ENCODE results near the gene PRUNE1. TPM values are rescaled to one million over a fixed set of nuclear protein-coding genes. Genes with fewer than 3 reads are reported as not detected.
A peak's percentile ranks its signal among the peaks of the same experiment; 100 is the strongest.

PRUNE1 gene
- total RNA-seq, 2 donors from 2014 or later: 18.1 to 20.1 TPM

GRCh38 chr1:151050051-151050688, 41.9 kb downstream of the PRUNE1 start:
- H3K27me3 Mint-ChIP-seq (ENCODE audit: low read depth): no peaks in the 10 kb centered on the region
- peaks cover 9 to 21% of the 10 kb centered on the region in 2 donors for H3K36me3 Mint-ChIP-seq (ENCODE audit: insufficient read depth in 2 of 2)
- H3K27ac Mint-ChIP-seq: peak overlapping the region; percentile 14
- peaks cover 0 to 2% of the 10 kb centered on the region in 2 donors for H3K9me3 Mint-ChIP-seq
- H3K4me3 Mint-ChIP-seq: peak overlapping the region in 1 of 2 donors; percentile 46
- no peak for ATAC-seq (replicated peaks in 1 of 2)
- DNase-seq: no peak
- H3K4me1 Mint-ChIP-seq (ENCODE audit: low read depth): peaks cover 31% of the 10 kb centered on the region

- H3K36me3 Mint-ChIP-seq (ENCODE audit: insufficient read depth in 2 of 2): peaks cover 9 to 29% of the 10 kb centered on the region in 2 donors
- no peaks in the 10 kb centered on the region for H3K27me3 Mint-ChIP-seq (ENCODE audit: low read depth)
- no peak for DNase-seq
- ATAC-seq (replicated peaks in 1 of 2): no peak
- H3K4me1 Mint-ChIP-seq (ENCODE audit: low read depth): peaks cover 42% of the 10 kb centered on the region
- peak overlapping the region; percentile 68 for H3K27ac Mint-ChIP-seq
- H3K4me3 Mint-ChIP-seq: no peak overlapping the region
- H3K9me3 Mint-ChIP-seq: peaks cover 0 to 2% of the 10 kb centered on the region in 2 donors
Measured at GRCh38 chr1:151051356-151052009, 43.2 kb downstream of the PRUNE1 start.

DNA sequence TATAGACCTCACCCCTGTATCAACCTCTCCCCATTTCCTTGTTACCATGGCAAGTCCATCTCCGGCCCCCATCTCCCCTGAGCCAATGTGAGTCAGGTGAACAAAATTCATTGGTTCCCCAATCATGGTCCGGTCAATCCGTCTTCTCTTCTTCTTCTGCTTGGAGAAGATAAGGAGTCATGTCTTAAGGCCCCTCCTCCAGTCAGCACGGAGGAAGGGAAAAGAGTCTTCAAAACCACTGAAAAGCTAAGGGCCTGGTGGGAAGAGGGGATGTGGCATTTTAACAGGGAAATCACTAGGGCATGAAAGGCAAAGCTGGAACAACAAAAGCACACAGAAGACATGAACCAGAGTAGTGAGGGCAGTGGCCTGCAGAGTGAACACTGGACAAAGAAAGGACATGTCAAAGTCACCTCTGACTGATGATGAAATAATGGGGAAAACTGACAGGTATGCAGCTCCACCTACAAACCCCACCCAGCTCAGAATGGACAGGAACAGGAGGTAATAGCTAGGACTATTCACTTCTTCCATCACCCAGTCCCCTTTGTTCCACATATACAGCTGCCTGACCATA, 46.8 kb downstream of the PRUNE1 start:
- Mint-ChIP-seq H3K27me3 (ENCODE audit: low read depth) (no peaks in the 10 kb centered on the region), H3K9me3 (peaks cover 0 to 2% of the 10 kb centered on the region in 2 donors), H3K4me1 (ENCODE audit: low read depth) (peaks cover 41% of the 10 kb centered on the region), H3K27ac (peak overlapping the region; percentile 90), H3K36me3 (ENCODE audit: insufficient read depth in 2 of 2) (peaks cover 22 to 53% of the 10 kb centered on the region in 2 donors), H3K4me3 (peak overlapping the region; percentile 87 to 99)
- ATAC-seq (replicated peaks in 1 of 2): no peak
- no peak for DNase-seq

- ATAC-seq (replicated peaks in 1 of 2) (no peak), DNase-seq (no peak)
- H3K36me3 Mint-ChIP-seq (ENCODE audit: insufficient read depth in 2 of 2): peaks cover 22 to 53% of the 10 kb centered on the region in 2 donors
- peak overlapping the region; percentile 90 for H3K27ac Mint-ChIP-seq
- H3K9me3 Mint-ChIP-seq: peaks cover 0 to 2% of the 10 kb centered on the region in 2 donors
- H3K4me3 Mint-ChIP-seq: peak overlapping the region; percentile 87 to 99
- no peaks in the 10 kb centered on the region for H3K27me3 Mint-ChIP-seq (ENCODE audit: low read depth)
- H3K4me1 Mint-ChIP-seq (ENCODE audit: low read depth): peaks cover 46% of the 10 kb centered on the region
Measured at GRCh38 chr1:151055581-151055980, 47.3 kb downstream of the PRUNE1 start.

DNA sequence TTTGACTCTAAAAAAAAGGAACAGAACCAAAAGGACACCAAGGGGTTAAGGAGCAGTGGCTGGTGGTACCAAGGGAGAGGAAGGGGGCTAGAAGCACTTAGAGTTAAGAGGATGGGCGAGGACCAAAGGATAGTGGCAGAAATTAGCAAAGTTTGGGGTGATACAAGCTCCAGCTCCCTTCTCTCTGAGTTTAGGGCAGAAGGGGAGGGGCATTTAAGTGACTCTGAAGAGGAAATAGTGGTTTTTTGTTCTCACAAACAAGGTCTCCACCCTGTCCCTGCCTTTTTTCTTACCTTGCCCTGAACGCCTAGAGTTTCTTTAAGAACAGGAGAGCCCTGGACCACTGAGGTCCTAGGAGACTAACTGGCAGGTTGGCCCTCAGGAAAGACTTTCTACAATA, 47.9 kb downstream of the PRUNE1 start:
- ATAC-seq (replicated peaks in 1 of 2) (no peak), DNase-seq (no peak)
- peaks cover 52% of the 10 kb centered on the region for H3K4me1 Mint-ChIP-seq (ENCODE audit: low read depth)
- no peaks in the 10 kb centered on the region for H3K27me3 Mint-ChIP-seq (ENCODE audit: low read depth)
- peak overlapping the region; percentile 90 for H3K27ac Mint-ChIP-seq
- H3K4me3 Mint-ChIP-seq: peak overlapping the region; percentile 87 to 99
- peaks cover 0 to 2% of the 10 kb centered on the region in 2 donors for H3K9me3 Mint-ChIP-seq
- H3K36me3 Mint-ChIP-seq (ENCODE audit: insufficient read depth in 2 of 2): peaks cover 22 to 53% of the 10 kb centered on the region in 2 donors

GRCh38 chr1:151058692-151059091, 50.4 kb downstream of the PRUNE1 start:
- peaks cover 19 to 44% of the 10 kb centered on the region in 2 donors for H3K36me3 Mint-ChIP-seq (ENCODE audit: insufficient read depth in 2 of 2)
- peak overlapping the region; percentile 90 for H3K27ac Mint-ChIP-seq
- peaks cover 72% of the 10 kb centered on the region for H3K4me1 Mint-ChIP-seq (ENCODE audit: low read depth)
- DNase-seq: peak in 1 of 2 donors; percentile 28
- H3K4me3 Mint-ChIP-seq: peak overlapping the region; percentile 87 to 99
- peak in 1 of 2 donors; percentile 0 for ATAC-seq (replicated peaks in 1 of 2)
- peaks cover 0 to 2% of the 10 kb centered on the region in 2 donors for H3K9me3 Mint-ChIP-seq
- H3K27me3 Mint-ChIP-seq (ENCODE audit: low read depth): no peaks in the 10 kb centered on the region

DNA sequence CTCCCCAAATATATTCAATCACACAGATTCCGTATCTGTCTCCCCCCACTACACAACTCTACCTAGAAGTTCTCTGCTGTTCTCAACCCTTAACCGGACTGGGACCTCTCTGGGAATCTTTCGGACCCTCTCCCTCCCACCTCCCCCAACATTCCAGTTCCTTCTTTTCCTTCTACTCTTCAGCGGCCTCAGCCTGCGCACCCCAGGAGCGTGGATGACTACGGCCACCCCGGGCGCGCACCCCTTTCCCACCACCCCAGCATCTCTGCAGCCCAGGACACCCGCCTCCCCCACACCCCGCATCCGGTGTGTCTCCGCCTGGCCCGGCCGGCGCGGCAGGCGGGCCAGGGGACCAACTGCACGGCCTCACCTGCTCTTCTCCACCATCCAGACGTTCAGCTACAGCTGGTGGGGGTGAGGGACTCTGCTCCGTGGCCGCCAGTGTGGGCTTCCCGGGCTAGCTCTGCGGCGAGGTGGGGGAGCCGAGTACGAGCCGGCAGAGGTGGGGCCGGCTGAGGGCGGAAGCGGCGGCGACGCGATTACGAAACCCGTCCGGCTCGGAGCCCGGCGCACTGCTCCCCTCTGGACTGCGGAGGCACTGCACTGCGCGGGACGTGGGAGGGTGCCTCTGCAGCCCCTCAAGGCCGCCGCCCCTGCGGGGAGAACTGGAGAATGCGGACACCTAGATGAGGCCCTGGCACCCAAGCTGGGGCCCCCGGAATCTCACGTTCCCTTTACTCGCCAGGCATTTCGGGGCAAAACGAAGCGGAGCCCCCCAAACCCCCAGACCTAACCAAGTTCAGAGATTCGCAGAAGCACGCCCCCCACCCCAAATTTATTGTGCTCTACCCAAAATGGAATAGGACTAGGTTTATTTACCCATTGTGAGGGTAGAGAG, 51.1 kb downstream of the PRUNE1 start, which contains the start of gene CDC42SE1:
TSS of gene CDC42SE1 (minus strand) at position 514 of the 898 bp plus-strand sequence. CDS start 3,892 bp downstream, outside the sequence.
- DNase-seq (peak; percentile 90 to 92), ATAC-seq (replicated peaks in 1 of 2) (peak; percentile 82 to 86)
- Mint-ChIP-seq H3K27ac (peak within 1 kb of the TSS; percentile 95), H3K36me3 (ENCODE audit: insufficient read depth in 2 of 2) (peaks cover 16 to 38% of the 10 kb centered on the region in 2 donors), H3K4me1 (ENCODE audit: low read depth) (peaks cover 72% of the 10 kb centered on the region), H3K27me3 (ENCODE audit: low read depth) (no peaks in the 10 kb centered on the region), H3K4me3 (peak within 1 kb of the TSS; percentile 87 to 99), H3K9me3 (no peaks in the 10 kb centered on the region)

GRCh38 chr1:151060007-151060656, 51.9 kb downstream of the PRUNE1 start, which contains the start of gene MLLT11:
TSS of gene MLLT11 (plus strand) at chr1:151060397. CDS start at chr1:151067225, 6,828 bp downstream.
- no peak for ATAC-seq (replicated peaks in 1 of 2)
- Mint-ChIP-seq H3K36me3 (ENCODE audit: insufficient read depth in 2 of 2) (peaks cover 13 to 32% of the 10 kb centered on the region in 2 donors), H3K27ac (peak within 1 kb of the TSS; percentile 95), H3K9me3 (no peaks in the 10 kb centered on the region), H3K4me3 (peak within 1 kb of the TSS; percentile 87 to 99), H3K27me3 (ENCODE audit: low read depth) (no peaks in the 10 kb centered on the region), H3K4me1 (ENCODE audit: low read depth) (peaks cover 70% of the 10 kb centered on the region)
- DNase-seq: peak in 1 of 2 donors; percentile 23

GRCh38 chr1:151060657-151061421, 52.6 kb downstream of the PRUNE1 start:
- peak overlapping the region; percentile 87 to 99 for H3K4me3 Mint-ChIP-seq
- DNase-seq (no peak), ATAC-seq (replicated peaks in 1 of 2) (no peak)
- peaks cover 12 to 30% of the 10 kb centered on the region in 2 donors for H3K36me3 Mint-ChIP-seq (ENCODE audit: insufficient read depth in 2 of 2)
- H3K27me3 Mint-ChIP-seq (ENCODE audit: low read depth): no peaks in the 10 kb centered on the region
- peaks cover 63% of the 10 kb centered on the region for H3K4me1 Mint-ChIP-seq (ENCODE audit: low read depth)
- no peaks in the 10 kb centered on the region for H3K9me3 Mint-ChIP-seq
- H3K27ac Mint-ChIP-seq: peak overlapping the region; percentile 95

- no peak for ATAC-seq (replicated peaks in 1 of 2)
- H3K9me3 Mint-ChIP-seq: no peaks in the 10 kb centered on the region
- H3K4me3 Mint-ChIP-seq: peak overlapping the region in 1 of 2 donors; percentile 3
- peaks cover 55% of the 10 kb centered on the region for H3K4me1 Mint-ChIP-seq (ENCODE audit: low read depth)
- peaks cover 12 to 23% of the 10 kb centered on the region in 2 donors for H3K36me3 Mint-ChIP-seq (ENCODE audit: insufficient read depth in 2 of 2)
- H3K27ac Mint-ChIP-seq: no peak overlapping the region
- H3K27me3 Mint-ChIP-seq (ENCODE audit: low read depth): no peaks in the 10 kb centered on the region
- DNase-seq: no peak
Measured at GRCh38 chr1:151061704-151062103, 53.5 kb downstream of the PRUNE1 start.

- Mint-ChIP-seq H3K9me3 (no peaks in the 10 kb centered on the region), H3K4me1 (ENCODE audit: low read depth) (peaks cover 50% of the 10 kb centered on the region), H3K4me3 (no peak overlapping the region), H3K36me3 (ENCODE audit: insufficient read depth in 2 of 2) (peaks cover 6 to 15% of the 10 kb centered on the region in 2 donors), H3K27ac (no peak overlapping the region), H3K27me3 (ENCODE audit: low read depth) (no peaks in the 10 kb centered on the region)
- no peak for DNase-seq
- ATAC-seq (replicated peaks in 1 of 2): no peak
Measured at GRCh38 chr1:151062741-151063371, 54.6 kb downstream of the PRUNE1 start.

All from activated T-cell treated with anti-CD3 and anti-CD28 coated beads, Interleukin-2, amount 50 U/mL, for 72 hours (primary cell).